GM12878 (cell line): Measurements from ENCODE around the gene GDE1. TPM values are rescaled to one million over a fixed set of nuclear protein-coding genes. Genes with fewer than 3 reads are reported as not detected.
A peak's percentile ranks its signal among the peaks of the same experiment; 100 is the strongest.

Experiments used
- BMI1 ChIP-seq: fragments of 450-650 bp; IDR thresholded peaks from 2 replicates; pipeline ENCODE4 v1.6.1; 2016; ENCODE audit warnings: mild to moderate bottlenecking, moderate library complexity, borderline replicate concordance
- CEBPB ChIP-seq, 2 experiments: fragments of 150-350 bp in 1 of 2; IDR thresholded peaks; 2 replicates each; pipeline ENCODE4 v1.6.1; 2012 to 2014; ENCODE audit warnings: low read depth in 2 of 2, low read length in 2 of 2, borderline replicate concordance in 1 of 2, inconsistent platforms in 1 of 2
- EP300 ChIP-seq, 2 experiments: fragments of 150-350 bp in 1 of 2; IDR thresholded peaks; 2 replicates each; pipeline ENCODE4 v1.6.1; 2011 to 2012; ENCODE audit warnings: low read depth in 2 of 2, low read length in 2 of 2, borderline replicate concordance in 1 of 2, improper control_type of control experiment in 1 of 2, inconsistent platforms in 1 of 2; ENCODE audit not compliant: control insufficient read depth in 1 of 2
- NBN ChIP-seq: fragments of 450-650 bp; IDR thresholded peaks from 2 replicates; pipeline ENCODE4 v1.6.1; 2016
- NFIC ChIP-seq: IDR thresholded peaks from 2 replicates; pipeline ENCODE4 v1.6.1; 2012; ENCODE audit warnings: low read depth, mild to moderate bottlenecking, inconsistent platforms, low read length, moderate library complexity
- RUNX3 ChIP-seq: IDR thresholded peaks from 2 replicates; pipeline ENCODE4 v1.6.1; 2012; ENCODE audit warnings: low read length, inconsistent platforms
- SIN3A ChIP-seq: IDR thresholded peaks from 2 replicates; pipeline ENCODE4 v1.6.1; 2012; ENCODE audit warnings: low read depth, low read length, improper control_type of control experiment
- SREBF1 ChIP-seq: IDR thresholded peaks from 2 replicates; pipeline ENCODE4 v1.6.1; 2012; ENCODE audit warnings: mild to moderate bottlenecking, low read length
- TAF1 ChIP-seq: IDR thresholded peaks from 2 replicates; pipeline ENCODE4 v1.6.1; 2011; ENCODE audit warnings: mild to moderate bottlenecking, low read depth, low read length, borderline replicate concordance
- ZZZ3 ChIP-seq: IDR thresholded peaks from 2 replicates; pipeline ENCODE4 v1.6.1; 2011; ENCODE audit warnings: low read depth; ENCODE audit not compliant: control insufficient read depth, insufficient read length
- polyA plus RNA-seq, 11 experiments: library from polyadenylated mRNA; depleted of rRNA in 4 of 11; unstranded in 6 of 11; stranded (reverse) in 5 of 11; fragments of >200 nt; fragmentation: Nextera tagmentation in 4 of 11; fragmentation: Illumina TruSeq in 1 of 11; extraction: Ambion mirVana in 4 of 11; extraction: Trizol in 1 of 11; gene quantifications; 1 replicate in 1 of 11; 2 replicates in 10 of 11; pipeline versions ENCODE4 v1.2.1 to v1.2.3, GENCODE V29; 2011 to 2016; ENCODE audit warnings: inconsistent platforms in 2 of 11, missing spikeins in 2 of 11, low read depth in 1 of 11
- total RNA-seq, 4 experiments: library from RNA; depleted of rRNA in 3 of 4; stranded (reverse); fragments of >200 nt in 3 of 4; fragmentation: Illumina TruSeq in 1 of 4; extraction: Trizol in 1 of 4; gene quantifications; 2 replicates each; pipeline versions ENCODE4 v1.2.1 to v1.2.3, GENCODE V29; 2013 to 2021
- TF ChIP-seq, protein P1 (sequence below): fragments of 450-650 bp; formaldehyde crosslinking; IDR thresholded peaks from 2 replicates; pipeline ENCODE4 v1.4.0; 2022; ENCODE audit warnings: mild to moderate bottlenecking, moderate library complexity
- TF ChIP-seq, protein P2 (sequence below): IDR thresholded peaks from 2 replicates; pipeline ENCODE4 v1.6.1; 2011; ENCODE audit warnings: borderline replicate concordance, low read depth, mild to moderate bottlenecking, moderate library complexity, mixed read lengths, low read length; ENCODE audit not compliant: insufficient read depth; ENCODE audit errors: extremely low read length
- TF ChIP-seq, protein P3 (sequence below): fragments of 450-650 bp; IDR thresholded peaks from 2 replicates; pipeline ENCODE4 v1.6.1; 2017; ENCODE audit warnings: mild to moderate bottlenecking
- TF ChIP-seq, protein P4 (sequence below): fragments of 450-650 bp; IDR thresholded peaks from 2 replicates; pipeline ENCODE4 v1.6.1; 2017; ENCODE audit warnings: antibody characterized with exemption, mild to moderate bottlenecking, moderate library complexity
- TF ChIP-seq, protein P5 (sequence below): IDR thresholded peaks from 2 replicates; pipeline ENCODE4 v1.6.1; 2011; ENCODE audit warnings: low read depth, low read length, improper control_type of control experiment, borderline replicate concordance
- TF ChIP-seq, protein P6 (sequence below): IDR thresholded peaks from 2 replicates; pipeline ENCODE4 v1.6.1; 2011; ENCODE audit warnings: mild to moderate bottlenecking, low read depth, low read length, moderate library complexity; ENCODE audit not compliant: insufficient replicate concordance

The GDE1 gene
- total and polyA plus RNA-seq, 10 of the 15 experiments (the other 5 are each of a cell fraction or from before 2014, with no cell fraction given): 14.8 to 31.8 (median 21.0) TPM

DNA sequence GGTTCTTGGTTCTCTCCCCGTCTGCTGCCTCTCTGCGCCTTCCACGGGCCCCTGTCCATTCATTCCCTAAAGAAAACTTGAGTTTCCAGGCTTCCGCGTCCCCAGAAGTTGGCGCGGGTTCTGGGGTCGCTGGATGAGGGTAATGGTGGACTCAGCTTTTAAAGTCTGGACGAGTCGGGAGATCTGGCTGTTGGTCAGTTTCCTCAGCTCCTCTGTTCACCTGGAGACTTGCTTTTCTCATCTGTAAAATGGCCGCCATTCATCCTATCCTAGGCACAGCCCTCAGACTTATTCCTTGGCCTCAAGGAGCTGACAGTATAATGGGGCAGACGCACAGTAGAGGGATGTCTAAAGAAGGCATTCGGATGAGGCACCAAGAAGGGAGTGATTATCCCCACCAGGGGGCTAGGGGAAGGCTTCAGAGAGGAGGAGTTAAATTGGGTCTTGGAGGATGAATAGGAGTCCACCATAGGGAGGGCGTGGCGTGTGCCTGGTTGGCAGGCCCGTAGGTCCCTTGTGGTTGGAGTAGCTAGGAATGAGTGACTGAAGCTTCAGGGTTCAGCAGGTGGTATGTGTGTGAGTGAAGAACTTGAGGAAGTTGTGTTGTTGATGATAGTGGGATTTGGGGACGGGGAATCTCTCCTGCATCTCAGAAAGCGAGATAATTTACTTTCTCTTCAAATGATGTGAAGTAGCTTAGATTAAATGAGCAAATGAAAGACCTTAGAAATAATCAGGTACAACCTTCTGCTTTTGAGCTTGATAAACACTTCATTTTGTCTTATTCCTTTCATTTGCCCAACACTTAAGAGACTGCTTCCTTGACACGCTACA, 34.3 kb upstream of the GDE1 start (continued):
- TF ChIP-seq, protein P1, sequence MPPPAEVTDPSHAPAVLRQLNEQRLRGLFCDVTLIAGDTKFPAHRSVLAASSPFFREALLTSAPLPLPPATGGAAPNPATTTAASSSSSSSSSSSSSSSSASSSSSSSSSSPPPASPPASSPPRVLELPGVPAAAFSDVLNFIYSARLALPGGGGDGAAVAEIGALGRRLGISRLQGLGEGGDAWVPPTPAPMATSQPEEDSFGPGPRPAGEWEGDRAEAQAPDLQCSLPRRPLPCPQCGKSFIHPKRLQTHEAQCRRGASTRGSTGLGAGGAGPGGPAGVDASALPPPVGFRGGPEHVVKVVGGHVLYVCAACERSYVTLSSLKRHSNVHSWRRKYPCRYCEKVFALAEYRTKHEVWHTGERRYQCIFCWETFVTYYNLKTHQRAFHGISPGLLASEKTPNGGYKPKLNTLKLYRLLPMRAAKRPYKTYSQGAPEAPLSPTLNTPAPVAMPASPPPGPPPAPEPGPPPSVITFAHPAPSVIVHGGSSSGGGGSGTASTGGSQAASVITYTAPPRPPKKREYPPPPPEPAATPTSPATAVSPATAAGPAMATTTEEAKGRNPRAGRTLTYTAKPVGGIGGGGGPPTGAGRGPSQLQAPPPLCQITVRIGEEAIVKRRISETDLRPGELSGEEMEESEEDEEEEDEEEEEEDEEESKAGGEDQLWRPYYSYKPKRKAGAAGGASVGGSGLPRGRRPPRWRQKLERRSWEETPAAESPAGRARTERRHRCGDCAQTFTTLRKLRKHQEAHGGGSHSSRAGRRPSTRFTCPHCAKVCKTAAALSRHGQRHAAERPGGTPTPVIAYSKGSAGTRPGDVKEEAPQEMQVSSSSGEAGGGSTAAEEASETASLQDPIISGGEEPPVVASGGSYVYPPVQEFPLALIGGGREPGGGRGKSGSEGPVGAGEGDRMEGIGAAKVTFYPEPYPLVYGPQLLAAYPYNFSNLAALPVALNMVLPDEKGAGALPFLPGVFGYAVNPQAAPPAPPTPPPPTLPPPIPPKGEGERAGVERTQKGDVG (CRISPR knock-in tag): no peak
- TF ChIP-seq CEBPB (IDR thresholded peaks at IDR 0.05; ENCODE audit: borderline replicate concordance in 1 of 2, low read depth in 2 of 2, low read length in 2 of 2): no peak
- no peak for TF ChIP-seq BMI1
- no peak for TF ChIP-seq ZZZ3
- TF ChIP-seq NBN: 0 out of 2 replicates have a peak, but pooled peaks have one; percentile 14
- TF ChIP-seq, protein P2, sequence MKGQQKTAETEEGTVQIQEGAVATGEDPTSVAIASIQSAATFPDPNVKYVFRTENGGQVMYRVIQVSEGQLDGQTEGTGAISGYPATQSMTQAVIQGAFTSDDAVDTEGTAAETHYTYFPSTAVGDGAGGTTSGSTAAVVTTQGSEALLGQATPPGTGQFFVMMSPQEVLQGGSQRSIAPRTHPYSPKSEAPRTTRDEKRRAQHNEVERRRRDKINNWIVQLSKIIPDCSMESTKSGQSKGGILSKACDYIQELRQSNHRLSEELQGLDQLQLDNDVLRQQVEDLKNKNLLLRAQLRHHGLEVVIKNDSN: no peak
- TF ChIP-seq, protein P3, sequence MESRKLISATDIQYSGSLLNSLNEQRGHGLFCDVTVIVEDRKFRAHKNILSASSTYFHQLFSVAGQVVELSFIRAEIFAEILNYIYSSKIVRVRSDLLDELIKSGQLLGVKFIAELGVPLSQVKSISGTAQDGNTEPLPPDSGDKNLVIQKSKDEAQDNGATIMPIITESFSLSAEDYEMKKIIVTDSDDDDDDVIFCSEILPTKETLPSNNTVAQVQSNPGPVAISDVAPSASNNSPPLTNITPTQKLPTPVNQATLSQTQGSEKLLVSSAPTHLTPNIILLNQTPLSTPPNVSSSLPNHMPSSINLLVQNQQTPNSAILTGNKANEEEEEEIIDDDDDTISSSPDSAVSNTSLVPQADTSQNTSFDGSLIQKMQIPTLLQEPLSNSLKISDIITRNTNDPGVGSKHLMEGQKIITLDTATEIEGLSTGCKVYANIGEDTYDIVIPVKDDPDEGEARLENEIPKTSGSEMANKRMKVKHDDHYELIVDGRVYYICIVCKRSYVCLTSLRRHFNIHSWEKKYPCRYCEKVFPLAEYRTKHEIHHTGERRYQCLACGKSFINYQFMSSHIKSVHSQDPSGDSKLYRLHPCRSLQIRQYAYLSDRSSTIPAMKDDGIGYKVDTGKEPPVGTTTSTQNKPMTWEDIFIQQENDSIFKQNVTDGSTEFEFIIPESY: no peak
- TF ChIP-seq TAF1: no peak
- TF ChIP-seq, protein P4, sequence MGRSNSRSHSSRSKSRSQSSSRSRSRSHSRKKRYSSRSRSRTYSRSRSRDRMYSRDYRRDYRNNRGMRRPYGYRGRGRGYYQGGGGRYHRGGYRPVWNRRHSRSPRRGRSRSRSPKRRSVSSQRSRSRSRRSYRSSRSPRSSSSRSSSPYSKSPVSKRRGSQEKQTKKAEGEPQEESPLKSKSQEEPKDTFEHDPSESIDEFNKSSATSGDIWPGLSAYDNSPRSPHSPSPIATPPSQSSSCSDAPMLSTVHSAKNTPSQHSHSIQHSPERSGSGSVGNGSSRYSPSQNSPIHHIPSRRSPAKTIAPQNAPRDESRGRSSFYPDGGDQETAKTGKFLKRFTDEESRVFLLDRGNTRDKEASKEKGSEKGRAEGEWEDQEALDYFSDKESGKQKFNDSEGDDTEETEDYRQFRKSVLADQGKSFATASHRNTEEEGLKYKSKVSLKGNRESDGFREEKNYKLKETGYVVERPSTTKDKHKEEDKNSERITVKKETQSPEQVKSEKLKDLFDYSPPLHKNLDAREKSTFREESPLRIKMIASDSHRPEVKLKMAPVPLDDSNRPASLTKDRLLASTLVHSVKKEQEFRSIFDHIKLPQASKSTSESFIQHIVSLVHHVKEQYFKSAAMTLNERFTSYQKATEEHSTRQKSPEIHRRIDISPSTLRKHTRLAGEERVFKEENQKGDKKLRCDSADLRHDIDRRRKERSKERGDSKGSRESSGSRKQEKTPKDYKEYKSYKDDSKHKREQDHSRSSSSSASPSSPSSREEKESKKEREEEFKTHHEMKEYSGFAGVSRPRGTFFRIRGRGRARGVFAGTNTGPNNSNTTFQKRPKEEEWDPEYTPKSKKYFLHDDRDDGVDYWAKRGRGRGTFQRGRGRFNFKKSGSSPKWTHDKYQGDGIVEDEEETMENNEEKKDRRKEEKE: no peak
- TF ChIP-seq, protein P5, sequence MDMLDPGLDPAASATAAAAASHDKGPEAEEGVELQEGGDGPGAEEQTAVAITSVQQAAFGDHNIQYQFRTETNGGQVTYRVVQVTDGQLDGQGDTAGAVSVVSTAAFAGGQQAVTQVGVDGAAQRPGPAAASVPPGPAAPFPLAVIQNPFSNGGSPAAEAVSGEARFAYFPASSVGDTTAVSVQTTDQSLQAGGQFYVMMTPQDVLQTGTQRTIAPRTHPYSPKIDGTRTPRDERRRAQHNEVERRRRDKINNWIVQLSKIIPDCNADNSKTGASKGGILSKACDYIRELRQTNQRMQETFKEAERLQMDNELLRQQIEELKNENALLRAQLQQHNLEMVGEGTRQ: no peak
- TF ChIP-seq SIN3A: no peak
- TF ChIP-seq RUNX3: 0 out of 2 replicates have a peak, but pooled peaks have one; percentile 13
- TF ChIP-seq NFIC: no peak
- TF ChIP-seq, protein P6, sequence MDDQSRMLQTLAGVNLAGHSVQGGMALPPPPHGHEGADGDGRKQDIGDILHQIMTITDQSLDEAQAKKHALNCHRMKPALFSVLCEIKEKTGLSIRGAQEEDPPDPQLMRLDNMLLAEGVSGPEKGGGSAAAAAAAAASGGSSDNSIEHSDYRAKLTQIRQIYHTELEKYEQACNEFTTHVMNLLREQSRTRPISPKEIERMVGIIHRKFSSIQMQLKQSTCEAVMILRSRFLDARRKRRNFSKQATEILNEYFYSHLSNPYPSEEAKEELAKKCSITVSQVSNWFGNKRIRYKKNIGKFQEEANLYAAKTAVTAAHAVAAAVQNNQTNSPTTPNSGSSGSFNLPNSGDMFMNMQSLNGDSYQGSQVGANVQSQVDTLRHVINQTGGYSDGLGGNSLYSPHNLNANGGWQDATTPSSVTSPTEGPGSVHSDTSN: peak; percentile 5
- TF ChIP-seq SREBF1: no peak
- 0 out of 4 replicates have a peak, but pooled peaks of 1 of the 2 experiments have one; percentile 9 for TF ChIP-seq EP300 (IDR thresholded peaks at IDR 0.05; ENCODE audit: borderline replicate concordance in 1 of 2, control insufficient read depth in 1 of 2, low read depth in 2 of 2, low read length in 2 of 2)
